DMS 273 (cell line): Measurements from ENCODE around the gene GAR1.
"Not testable (repeated sequence)": the region's sequence is repeated elsewhere in the genome, so short reads cannot be mapped to it uniquely, and the experiment has no call there.

Source experiments
- DNase-seq: peaks from one replicate; lab custom pipeline; 2025; ENCODE audit not compliant: unreplicated experiment; lab: John Stamatoyannopoulos, UW

The GAR1 gene

DNA sequence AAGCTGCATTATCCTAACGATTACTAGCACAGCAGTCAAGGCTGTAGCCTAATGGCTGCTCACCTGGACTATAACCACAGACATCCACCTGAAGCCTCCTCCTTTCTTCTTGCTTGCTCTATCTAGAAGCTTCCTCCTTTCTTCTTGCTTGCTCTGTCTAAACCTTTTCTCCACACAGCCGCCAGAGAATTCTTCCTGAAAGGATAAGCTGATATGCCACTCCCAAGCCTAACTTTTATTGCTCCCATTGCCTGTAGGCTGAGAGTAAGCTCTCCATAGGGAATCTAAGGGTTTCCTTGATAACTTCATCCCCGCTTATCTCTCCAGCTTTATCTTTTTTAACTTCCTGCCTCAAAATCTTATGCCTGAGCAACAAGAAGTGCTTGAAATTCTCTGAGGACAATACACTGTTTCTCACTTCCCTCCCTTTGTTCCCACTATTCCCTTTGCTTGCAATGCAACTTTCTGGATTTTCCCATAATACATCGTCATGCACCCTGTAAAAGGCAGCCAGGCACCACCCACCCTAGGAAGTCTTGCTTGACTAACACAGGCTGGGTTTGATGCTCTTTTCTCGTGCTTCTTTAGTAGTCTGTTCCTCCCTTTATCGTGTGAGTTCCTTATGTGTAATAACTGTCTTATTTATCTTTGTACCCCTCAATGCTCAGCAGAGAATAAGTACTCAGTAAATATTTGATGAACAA, 31.0 kb downstream of the GAR1 start:
- DNase-seq = no peak

DNA sequence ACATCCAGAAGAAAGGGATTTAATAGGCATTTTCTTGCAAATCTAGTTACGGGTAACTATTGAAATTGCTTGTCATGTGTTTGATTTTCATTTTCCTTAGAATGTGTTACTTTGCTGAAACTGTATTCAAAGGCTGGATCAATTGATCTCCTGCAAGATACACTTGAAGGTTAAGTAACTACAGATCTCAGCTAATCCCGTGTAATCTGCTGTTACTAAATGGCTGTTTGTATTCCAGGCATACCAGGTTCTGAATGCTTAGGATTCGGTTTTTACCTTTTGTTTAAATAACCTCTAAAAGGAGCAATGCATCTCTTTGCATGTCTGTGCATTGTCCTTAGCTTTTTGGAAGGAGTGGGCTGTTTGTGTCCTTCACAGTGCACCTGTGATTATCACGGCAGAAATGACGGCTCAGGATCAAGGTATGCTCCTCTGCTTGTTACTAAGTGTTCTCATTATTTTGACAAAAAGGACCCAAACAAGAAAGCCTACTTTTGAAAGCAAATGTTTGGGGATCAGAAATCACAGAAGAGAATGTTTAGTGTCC, 32.4 kb downstream of the GAR1 start, which contains the start of gene LRIT3:
TSS of gene LRIT3 (plus strand) at position 212 of the 547 bp plus-strand sequence. CDS start at position 307, 95 bp downstream.
- DNase-seq = no peak

DNA sequence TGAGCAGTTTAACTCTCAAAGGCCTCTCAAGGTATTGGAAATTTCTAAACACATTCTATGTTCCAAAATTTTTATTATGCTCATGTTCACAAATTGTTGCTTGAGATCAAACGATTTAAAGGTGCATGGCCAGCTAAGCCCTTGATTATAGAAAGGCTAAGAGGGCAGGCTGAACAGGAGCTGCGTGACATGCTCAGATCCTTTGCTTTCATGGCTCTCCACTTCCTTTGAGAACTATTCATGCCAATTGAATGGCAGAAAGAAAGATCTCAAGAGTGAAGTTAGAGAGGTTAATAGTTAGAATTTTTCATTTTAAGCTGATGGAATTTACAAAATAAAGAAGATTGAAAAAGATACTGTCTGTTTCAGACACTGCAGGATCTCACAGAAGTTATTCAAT, 32.9 kb downstream of the GAR1 start:
- no peak for DNase-seq

GRCh38 chr4:109850601-109851000, 35.0 kb downstream of the GAR1 start:
- no peak for DNase-seq

DNA sequence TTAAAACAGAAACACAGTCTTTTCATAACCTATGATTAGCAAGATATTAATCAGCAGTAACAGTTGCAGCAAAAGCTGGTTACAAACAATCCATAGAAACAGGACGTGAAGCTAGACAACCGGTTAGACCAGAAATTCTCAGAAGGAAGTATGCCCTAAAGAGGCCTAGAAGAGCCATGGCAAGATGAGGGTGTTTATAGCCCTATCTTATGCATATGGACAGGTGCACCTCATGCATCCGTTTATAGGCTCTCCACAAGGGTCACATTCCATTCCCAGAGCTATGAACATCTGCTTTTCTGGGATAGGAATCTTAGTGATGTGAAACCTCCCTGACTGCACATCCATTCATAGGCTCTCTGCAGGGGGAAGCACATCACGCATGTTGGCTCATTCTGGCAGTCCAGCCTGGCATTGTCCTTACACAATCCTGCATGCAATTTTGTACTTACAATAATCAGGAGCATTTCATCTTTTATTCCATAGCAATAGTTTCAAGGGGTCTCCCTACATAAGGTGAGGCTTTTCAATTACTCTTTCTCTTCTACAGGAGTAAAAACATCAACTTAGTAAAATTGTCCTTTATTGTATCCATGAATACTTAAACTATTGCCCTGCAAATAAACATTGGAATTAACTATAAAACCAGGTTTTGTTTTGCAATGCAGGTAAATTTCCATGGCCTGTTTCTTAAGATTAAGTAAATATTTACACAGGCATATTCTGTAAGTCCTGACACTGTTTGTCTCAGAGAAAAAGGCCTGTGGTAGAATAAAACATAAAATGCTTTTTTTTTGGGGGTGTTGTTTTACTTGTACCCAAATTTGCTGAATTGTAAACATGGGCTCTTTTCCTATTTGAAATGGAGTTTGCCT, 44.1 kb downstream of the GAR1 start:
- not testable (repeated sequence) for DNase-seq

DNA sequence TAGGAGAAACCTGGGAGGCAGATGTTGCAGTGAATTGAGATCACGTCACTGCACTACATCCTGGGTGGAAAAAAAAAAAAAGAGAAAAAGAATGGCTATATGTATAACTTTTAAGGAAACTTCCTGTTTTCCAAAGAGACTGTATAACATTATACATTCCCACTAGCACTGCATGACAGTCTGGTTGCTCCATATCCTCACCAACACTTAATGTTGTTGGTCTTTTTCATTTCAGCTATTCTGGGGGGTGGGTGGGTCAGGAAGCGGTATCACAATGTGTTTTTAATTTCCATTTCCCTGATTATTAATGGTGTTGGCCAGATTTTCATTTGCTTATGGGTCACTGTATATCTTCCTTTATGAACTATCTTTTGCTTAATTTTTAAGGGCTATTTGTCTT, 45.7 kb downstream of the GAR1 start:
- no peak for DNase-seq

- no peak for DNase-seq
Measured at GRCh38 chr4:109861916-109862511, 46.5 kb downstream of the GAR1 start.

DNA sequence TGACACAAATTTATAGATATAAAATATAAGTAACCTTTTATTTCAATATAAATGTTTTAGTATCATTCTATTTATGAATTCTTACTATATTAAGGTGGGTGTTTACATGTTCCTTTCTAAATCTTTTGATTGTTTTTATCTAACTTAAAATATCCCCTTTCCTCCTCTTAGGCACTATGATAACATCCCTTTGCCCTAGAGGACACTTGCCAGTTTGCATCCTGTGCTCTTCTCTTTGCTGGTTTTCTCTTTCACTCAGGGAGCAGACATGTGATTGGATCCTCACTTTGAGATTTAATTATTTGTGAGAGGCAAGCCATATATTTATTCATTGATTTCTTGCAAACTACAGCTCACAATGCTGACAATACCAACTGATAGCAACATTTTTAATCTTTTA, 48.6 kb downstream of the GAR1 start:
- DNase-seq = no peak

DNA sequence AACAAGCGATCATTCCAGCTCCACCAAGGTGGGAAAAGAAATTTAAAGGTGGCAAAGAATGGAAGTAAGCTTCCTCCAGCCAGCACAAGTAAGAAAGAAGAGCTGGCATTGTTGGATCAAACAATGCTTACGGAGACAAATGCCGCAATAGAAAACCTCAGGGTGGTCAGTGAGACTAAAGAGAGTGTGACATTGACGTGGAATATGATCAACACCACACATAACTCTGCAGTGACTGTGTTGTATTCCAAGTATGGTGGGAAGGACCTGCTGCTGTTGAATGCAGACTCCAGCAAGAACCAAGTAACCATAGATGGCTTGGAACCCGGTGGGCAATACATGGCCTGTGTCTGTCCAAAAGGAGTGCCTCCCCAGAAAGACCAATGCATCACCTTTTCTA, 54.5 kb downstream of the GAR1 start:
- no peak for DNase-seq

- no peak for DNase-seq
Measured at GRCh38 chr4:109872065-109872464, 56.5 kb downstream of the GAR1 start.

DNA sequence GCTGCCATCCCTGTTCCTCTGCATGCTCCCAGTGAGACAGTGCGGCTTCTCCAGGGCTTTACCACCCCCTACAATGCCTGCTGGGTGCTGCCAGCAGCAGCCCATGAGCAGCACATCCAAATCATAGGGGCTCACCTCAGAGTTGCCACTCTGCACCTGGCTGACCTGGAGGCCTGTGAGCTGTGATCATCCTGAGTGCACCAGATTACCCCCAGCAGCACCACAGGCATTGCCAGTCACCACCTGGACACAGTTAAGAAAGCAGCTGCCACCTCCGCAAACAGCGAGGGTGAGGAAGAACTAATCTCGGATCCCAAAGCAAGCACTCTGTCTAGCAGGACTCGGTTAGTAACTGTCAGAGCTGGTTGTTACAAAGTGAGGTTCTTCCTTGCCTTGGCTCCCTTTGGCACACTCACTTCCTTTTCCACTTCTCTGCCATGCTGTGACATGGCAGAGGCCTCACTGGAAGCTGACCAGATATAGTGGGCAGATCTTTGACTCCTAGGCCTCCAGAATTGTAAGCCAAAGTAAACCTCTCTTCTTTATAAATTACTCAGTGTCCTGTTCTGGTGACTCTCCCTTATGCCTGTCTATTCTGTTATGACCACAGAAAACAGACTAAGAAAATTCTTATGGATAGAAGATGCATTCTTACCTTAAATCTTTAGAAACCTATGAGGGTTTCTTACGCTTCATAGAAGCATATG, 57.5 kb downstream of the GAR1 start:
- DNase-seq = no peak

DNA sequence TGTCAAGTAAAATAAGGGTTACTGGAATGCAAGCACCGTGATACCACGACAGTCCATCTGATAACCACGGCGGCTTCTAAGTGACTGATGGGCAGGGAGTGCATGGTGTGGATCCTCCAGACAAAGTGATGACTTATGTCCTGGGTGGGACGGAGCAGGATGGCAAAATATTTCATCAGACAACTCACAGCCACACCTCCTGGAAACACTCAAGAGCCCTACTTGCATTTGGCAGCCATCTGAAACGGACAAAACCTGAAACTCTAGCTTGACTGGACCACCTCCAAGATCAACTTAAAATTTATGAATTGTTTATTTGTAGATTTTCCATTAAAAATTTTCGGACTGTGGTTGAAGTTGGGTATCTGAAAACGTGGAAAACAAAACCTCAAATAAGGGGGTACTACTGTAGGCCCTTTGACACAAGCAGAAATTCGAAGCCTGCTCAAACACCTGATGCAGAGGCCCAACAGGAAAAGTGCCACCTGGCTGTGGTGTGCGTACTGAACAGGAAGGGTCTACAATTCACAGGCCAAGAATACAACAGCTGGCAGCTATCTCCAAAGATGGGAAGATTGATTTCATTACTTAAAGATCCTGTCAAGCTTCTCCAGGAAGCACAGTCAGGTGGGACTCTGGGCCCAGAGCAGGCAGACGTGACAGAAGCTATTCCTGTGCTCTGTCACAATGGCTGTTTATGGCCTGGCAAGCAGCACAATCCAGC, 58.4 kb downstream of the GAR1 start:
- no peak for DNase-seq
